ENCODE results near the gene COL5A1. TPM values are rescaled to one million over a fixed set of nuclear protein-coding genes. Genes with fewer than 3 reads are reported as not detected.

COL5A1 gene
- polyA plus RNA-seq, 1 donor (not counting 4 experiments of a cell fraction or from before 2014, with no cell fraction given): 3.1 TPM

DNA sequence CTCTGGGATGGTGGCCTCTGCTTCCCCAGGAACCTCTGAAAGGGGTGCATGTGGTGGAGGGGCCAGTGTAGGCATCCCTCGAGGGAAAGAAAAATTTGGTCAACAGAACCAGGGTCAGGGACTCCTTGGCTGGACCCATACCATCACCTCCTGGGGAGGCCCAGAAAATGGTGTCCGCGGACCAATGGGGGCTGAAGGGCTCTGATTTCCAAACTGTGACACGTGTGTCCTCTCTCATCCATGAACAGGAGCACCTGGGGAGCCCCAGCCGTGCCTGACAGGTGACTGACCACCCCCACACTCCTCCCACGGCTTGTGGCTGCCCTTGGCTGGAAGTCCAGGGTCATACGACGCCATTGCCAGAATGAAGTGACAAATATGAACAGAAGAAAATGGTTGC is 242.9 kb downstream of the COL5A1 start:
- no peak overlapping the region for H3K27ac ChIP-seq (ENCODE audit: control insufficient read depth, insufficient read depth, low read length)
- DNase-seq (ENCODE audit: low read depth, low spot score): no peak
- no peak overlapping the region for H3K4me3 ChIP-seq (ENCODE audit: control insufficient read depth in 2 of 3, extremely low read depth in 1 of 3, insufficient read depth in 2 of 3, low read depth in 1 of 3, low read length in 3 of 3)
- dilution Hi-C loops (cut with MboI; ENCODE audit: extremely low pct_ligation_motif_present, low sequenced_read_pairs): no loop called here
- no peaks in the 10 kb centered on the region for H4K20me1 ChIP-seq (ENCODE audit: control insufficient read depth, extremely low read depth, insufficient read depth, low read length)
- H3K9me3 ChIP-seq (ENCODE audit: control insufficient read depth, low read depth, low read length): no peaks in the 10 kb centered on the region
- no peak overlapping the region for H3K4me2 ChIP-seq (ENCODE audit: control insufficient read depth, extremely low read depth, insufficient read depth, low read depth, low read length)
- no peak for FAIRE-seq
- H2AFZ ChIP-seq (ENCODE audit: control insufficient read depth, low read length): no peak overlapping the region
- no peaks in the 10 kb centered on the region for H3K4me1 ChIP-seq (ENCODE audit: control insufficient read depth, extremely low read depth, insufficient read depth, low read length)
- H3K27me3 ChIP-seq (ENCODE audit: control insufficient read depth, extremely low read depth, insufficient read depth, low read length): peaks cover 6% of the 10 kb centered on the region
- no peak overlapping the region for H3K9ac ChIP-seq (ENCODE audit: control insufficient read depth, extremely low read depth, insufficient read depth, low read length)
- H3K36me3 ChIP-seq (ENCODE audit: control insufficient read depth in 2 of 2, extremely low read depth in 1 of 2, insufficient read depth in 2 of 2, low read length in 2 of 2): no peaks in the 10 kb centered on the region
- no peaks in the 10 kb centered on the region for H3K9me1 ChIP-seq (ENCODE audit: control insufficient read depth, extremely low read depth, insufficient read depth, low read length)
- no peak for TF ChIP-seq EZH2 (IDR thresholded peaks at IDR 0.05; ENCODE audit: low read length)
- TF ChIP-seq, protein P1, sequence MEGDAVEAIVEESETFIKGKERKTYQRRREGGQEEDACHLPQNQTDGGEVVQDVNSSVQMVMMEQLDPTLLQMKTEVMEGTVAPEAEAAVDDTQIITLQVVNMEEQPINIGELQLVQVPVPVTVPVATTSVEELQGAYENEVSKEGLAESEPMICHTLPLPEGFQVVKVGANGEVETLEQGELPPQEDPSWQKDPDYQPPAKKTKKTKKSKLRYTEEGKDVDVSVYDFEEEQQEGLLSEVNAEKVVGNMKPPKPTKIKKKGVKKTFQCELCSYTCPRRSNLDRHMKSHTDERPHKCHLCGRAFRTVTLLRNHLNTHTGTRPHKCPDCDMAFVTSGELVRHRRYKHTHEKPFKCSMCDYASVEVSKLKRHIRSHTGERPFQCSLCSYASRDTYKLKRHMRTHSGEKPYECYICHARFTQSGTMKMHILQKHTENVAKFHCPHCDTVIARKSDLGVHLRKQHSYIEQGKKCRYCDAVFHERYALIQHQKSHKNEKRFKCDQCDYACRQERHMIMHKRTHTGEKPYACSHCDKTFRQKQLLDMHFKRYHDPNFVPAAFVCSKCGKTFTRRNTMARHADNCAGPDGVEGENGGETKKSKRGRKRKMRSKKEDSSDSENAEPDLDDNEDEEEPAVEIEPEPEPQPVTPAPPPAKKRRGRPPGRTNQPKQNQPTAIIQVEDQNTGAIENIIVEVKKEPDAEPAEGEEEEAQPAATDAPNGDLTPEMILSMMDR (optimal IDR thresholded peaks at IDR 0.05 in 1 of 3, IDR thresholded peaks at IDR 0.05 in 1 of 3, conservative IDR thresholded peaks at IDR 0.05 in 1 of 3; ENCODE audit: extremely low read depth in 1 of 3, insufficient read depth in 2 of 3, low read length in 3 of 3): no peak
- no peaks in the 10 kb centered on the region for H3K79me2 ChIP-seq (ENCODE audit: control insufficient read depth, insufficient read depth, low read length)

DNA sequence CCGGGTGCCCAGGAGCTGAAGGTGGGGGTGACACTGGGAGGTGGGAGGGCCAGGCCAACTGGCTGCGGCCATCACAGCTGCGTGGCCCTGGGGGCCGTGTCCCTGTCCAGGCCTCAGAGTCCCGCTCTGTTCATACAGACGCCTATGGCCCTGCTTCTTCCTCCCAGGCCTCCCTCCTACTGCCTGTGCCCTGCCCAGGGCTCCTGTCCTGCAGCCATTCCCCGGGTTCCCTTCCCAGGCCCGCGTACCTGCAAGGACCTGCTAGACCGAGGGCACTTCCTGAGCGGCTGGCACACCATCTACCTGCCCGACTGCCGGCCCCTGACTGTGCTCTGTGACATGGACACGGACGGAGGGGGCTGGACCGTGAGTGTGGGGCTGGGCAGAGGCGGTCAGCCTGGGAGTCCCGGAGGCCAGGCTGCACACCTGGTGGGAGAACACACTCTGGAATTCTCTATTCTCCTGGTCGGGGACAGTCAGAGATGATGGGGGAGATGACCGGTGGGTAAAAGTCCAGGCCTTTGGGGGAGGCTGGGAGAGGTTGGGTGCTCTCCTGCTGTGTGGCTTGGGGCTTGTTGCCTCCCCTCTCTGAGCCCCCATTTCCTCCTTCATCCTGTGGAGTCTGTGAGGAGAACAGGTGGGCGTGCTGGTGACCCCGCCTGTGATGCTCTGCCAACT is 243.5 kb downstream of the COL5A1 start:
- no peaks in the 10 kb centered on the region for H4K20me1 ChIP-seq (ENCODE audit: control insufficient read depth, extremely low read depth, insufficient read depth, low read length)
- dilution Hi-C loops (cut with MboI; ENCODE audit: extremely low pct_ligation_motif_present, low sequenced_read_pairs): no loop called here
- H3K27me3 ChIP-seq (ENCODE audit: control insufficient read depth, extremely low read depth, insufficient read depth, low read length): no peaks in the 10 kb centered on the region
- no peak overlapping the region for H3K4me3 ChIP-seq (ENCODE audit: control insufficient read depth in 2 of 3, extremely low read depth in 1 of 3, insufficient read depth in 2 of 3, low read depth in 1 of 3, low read length in 3 of 3)
- H3K36me3 ChIP-seq (ENCODE audit: control insufficient read depth in 2 of 2, extremely low read depth in 1 of 2, insufficient read depth in 2 of 2, low read length in 2 of 2): no peaks in the 10 kb centered on the region
- H2AFZ ChIP-seq (ENCODE audit: control insufficient read depth, low read length): no peak overlapping the region
- TF ChIP-seq, protein P1 (optimal IDR thresholded peaks at IDR 0.05 in 1 of 3, IDR thresholded peaks at IDR 0.05 in 1 of 3, conservative IDR thresholded peaks at IDR 0.05 in 1 of 3; ENCODE audit: extremely low read depth in 1 of 3, insufficient read depth in 2 of 3, low read length in 3 of 3): no peak
- TF ChIP-seq EZH2 (IDR thresholded peaks at IDR 0.05; ENCODE audit: low read length): no peak
- H3K4me1 ChIP-seq (ENCODE audit: control insufficient read depth, extremely low read depth, insufficient read depth, low read length): no peaks in the 10 kb centered on the region
- no peaks in the 10 kb centered on the region for H3K9me1 ChIP-seq (ENCODE audit: control insufficient read depth, extremely low read depth, insufficient read depth, low read length)
- FAIRE-seq (no peak), DNase-seq (ENCODE audit: low read depth, low spot score) (no peak)
- H3K79me2 ChIP-seq (ENCODE audit: control insufficient read depth, insufficient read depth, low read length): no peaks in the 10 kb centered on the region
- H3K9me3 ChIP-seq (ENCODE audit: control insufficient read depth, low read depth, low read length): no peaks in the 10 kb centered on the region
- no peak overlapping the region for H3K27ac ChIP-seq (ENCODE audit: control insufficient read depth, insufficient read depth, low read length)
- no peak overlapping the region for H3K9ac ChIP-seq (ENCODE audit: control insufficient read depth, extremely low read depth, insufficient read depth, low read length)
- no peak overlapping the region for H3K4me2 ChIP-seq (ENCODE audit: control insufficient read depth, extremely low read depth, insufficient read depth, low read depth, low read length)
